GM10266 (cell line): Measurements from ENCODE around the gene TBATA.
"Not testable (repeated sequence)": the region's sequence is repeated elsewhere in the genome, so short reads cannot be mapped to it uniquely, and the experiment has no call there.

Experiments used
- DNase-seq: peaks from one replicate; pipeline ENCODE4 v3.0.0; 2012; ENCODE audit errors: extremely low spot score
- CTCF ChIP-seq: IDR thresholded peaks from 2 replicates; pipeline ENCODE4 v1.5.1; 2012; ENCODE audit warnings: mild to moderate bottlenecking, low read depth; ENCODE audit not compliant: control insufficient read depth, insufficient read depth; ENCODE audit errors: missing control alignments

The TBATA gene

GRCh38 chr10:70773965-70774809 lies 11.0 kb downstream of the TBATA start:
- TF ChIP-seq CTCF = no peak
- no peak for DNase-seq

- no peak for DNase-seq
- no peak for TF ChIP-seq CTCF
Observed at GRCh38 chr10:70773461-70773860, 11.7 kb downstream of the TBATA start.

GRCh38 chr10:70772627-70773026 lies 12.6 kb downstream of the TBATA start:
- no peak for TF ChIP-seq CTCF

GRCh38 chr10:70771311-70772194 lies 13.6 kb downstream of the TBATA start:
- DNase-seq = no peak
- TF ChIP-seq CTCF = no peak

More at GRCh38 chr10:70772627-70773026, 12.6 kb downstream of the TBATA start:
- DNase-seq = no peak

- not testable (repeated sequence) for DNase-seq
Observed at GRCh38 chr10:70770516-70770915, 14.7 kb downstream of the TBATA start.

- TF ChIP-seq CTCF = no peak
- DNase-seq = no peak
Observed at GRCh38 chr10:70770001-70770400, 15.2 kb downstream of the TBATA start.

GRCh38 chr10:70769121-70769520 lies 16.1 kb downstream of the TBATA start:
- no peak for DNase-seq
- no peak for TF ChIP-seq CTCF

- DNase-seq = not testable (repeated sequence)
Observed at GRCh38 chr10:70768026-70768685, 17.0 kb downstream of the TBATA start.
